Measurements from ENCODE around the gene CD300A.

DNA sequence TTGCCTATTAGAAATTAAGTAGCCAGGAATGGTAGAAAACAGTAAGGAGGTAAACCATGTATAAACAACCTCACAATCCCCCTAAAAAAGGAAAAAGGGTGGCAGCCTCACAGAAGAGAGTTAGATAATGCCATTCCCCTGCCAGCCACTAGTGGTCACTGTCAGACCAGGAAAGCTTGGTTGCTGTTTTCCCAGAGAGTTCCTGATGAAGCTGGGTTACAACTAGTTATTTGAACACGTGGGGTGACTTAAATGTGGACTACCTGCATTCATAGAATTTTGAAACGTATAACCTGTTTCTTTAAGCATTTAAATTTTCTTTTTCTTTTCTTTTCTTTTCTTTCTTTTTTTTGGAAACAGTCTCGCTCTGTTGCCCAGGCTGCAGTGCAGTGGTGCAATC, 28.7 kb upstream of the CD300A start:
- peak; percentile 40 to 64 (median 54) for TF ChIP-seq CTCF (IDR thresholded peaks at IDR 0.05)
- TF ChIP-seq POLR2A (IDR thresholded peaks at IDR 0.05) = no peak
